ENCODE data around the gene VWA5B1. TPM values are rescaled to one million over a fixed set of nuclear protein-coding genes. Genes with fewer than 3 reads are reported as not detected.

The VWA5B1 gene
- total and polyA plus RNA-seq, 2 of the 4 experiments (the other 2 are of a cell fraction): not detected

GRCh38 chr1:20351911-20352701 lies 61.4 kb downstream of the VWA5B1 start (continued):
- no peak for TF ChIP-seq NFE2L2 (IDR thresholded peaks at IDR 0.05; ENCODE audit: low read depth, low read length)

GRCh38 chr1:20353836-20354235 lies 63.2 kb downstream of the VWA5B1 start:
- H3K23ac ChIP-seq (ENCODE audit: low read depth, low read length): no peak overlapping the region
- CTCF ChIA-PET: no interaction called here
- no peak overlapping the region for H2AFZ ChIP-seq (replicated peaks; ENCODE audit: low read length, poor library complexity)
- H3K4ac ChIP-seq (ENCODE audit: low read depth, low read length): no peak overlapping the region
- peak overlapping the region; percentile 26 for H2AK9ac ChIP-seq (replicated peaks; ENCODE audit: low read depth, low read length, poor library complexity)
- no peaks in the 10 kb centered on the region; the same call in 1 of the 2 replicates for H3K9me1 ChIP-seq (ENCODE audit: insufficient read depth, low read length)
- no peaks in the 10 kb centered on the region for H3K36me3 ChIP-seq (ENCODE audit: control insufficient read depth, insufficient read depth, low read length)
- H3K27me3 ChIP-seq (ENCODE audit: control insufficient read depth, insufficient read depth, low read length): peaks cover 18% of the 10 kb centered on the region
- H2AK5ac ChIP-seq (ENCODE audit: low read depth, low read length): no peak overlapping the region
- dilution Hi-C loops (cut with HindIII; ENCODE audit: low sequenced_read_pairs, unreplicated experiment): no loop called here
- POLR2A ChIA-PET (ENCODE audit: unreplicated experiment): no interaction called here
- H4K5ac ChIP-seq (ENCODE audit: low read depth, low read length): no peak overlapping the region
- no peak overlapping the region for H3K9ac ChIP-seq (ENCODE audit: low read depth, low read length)
- TF ChIP-seq MAZ (IDR thresholded peaks at IDR 0.05; ENCODE audit: borderline replicate concordance, low read depth, low read length) (no peak), NFE2L2 (IDR thresholded peaks at IDR 0.05; ENCODE audit: low read depth, low read length) (no peak), SMC3 (IDR thresholded peaks at IDR 0.05; ENCODE audit: low read depth, low read length) (no peak), RAD21 (IDR thresholded peaks at IDR 0.05; ENCODE audit: low read length) (no peak), CTCF (conservative IDR thresholded peaks at IDR 0.05; ENCODE audit: low read depth, low read length) (no peak), RCOR1 (IDR thresholded peaks at IDR 0.05; ENCODE audit: insufficient replicate concordance, low read length) (no peak)
- H3K4me3 ChIP-seq (ENCODE audit: insufficient read depth, low read depth, low read length): no peak overlapping the region
- ATAC-seq (ENCODE audit: low read depth) (no peak), DNase-seq (no peak)
- WGBS, 2 experiments (ENCODE audit: extremely low coverage in 2 of 2, insufficient read length in 1 of 2): 75% methylated on average over 9 of the region's 17 CpGs; no CpG with 5 or more reads in 1 of the 2 experiments
- no peak overlapping the region for H3K14ac ChIP-seq (replicated peaks; ENCODE audit: low read depth, low read length)
- H3K79me1 ChIP-seq (ENCODE audit: low read depth in 1 of 2, low read length in 2 of 2): no peaks in the 10 kb centered on the region
- no peaks in the 10 kb centered on the region for H3K9me3 ChIP-seq (ENCODE audit: control insufficient read depth, insufficient read depth, low read length)
- no peak overlapping the region for H3K4me2 ChIP-seq (ENCODE audit: low read depth, low read length)
- no peak overlapping the region for H2BK5ac ChIP-seq (ENCODE audit: low read depth, low read length, poor library complexity, severe bottlenecking)
- no peak overlapping the region for H3K56ac ChIP-seq (ENCODE audit: extremely low read depth, insufficient read depth, low read length)
- H3K27ac ChIP-seq (ENCODE audit: insufficient read depth, low read length): no peak overlapping the region
- no peak overlapping the region for H2BK20ac ChIP-seq (ENCODE audit: low read depth, low read length)
- no peak overlapping the region for H4K8ac ChIP-seq (ENCODE audit: low read depth in 2 of 2, low read length in 2 of 2)
- H2BK15ac ChIP-seq (ENCODE audit: low read depth, low read length): no peak overlapping the region
- H3K18ac ChIP-seq (ENCODE audit: low read depth, low read length): no peak overlapping the region
- peaks cover under 1% of the 10 kb centered on the region; the same call in 1 of the 2 replicates for H4K20me1 ChIP-seq (ENCODE audit: insufficient read depth, low read length)
- no TSS peak for BruUV-seq (replicated peaks)
- intact Hi-C loops (cut with micrococcal nuclease): no loop called here
- H4K91ac ChIP-seq (ENCODE audit: insufficient read depth, low read depth, low read length): no peak overlapping the region
- no peak overlapping the region for H2BK120ac ChIP-seq (ENCODE audit: low read depth, low read length)
- H3K4me1 ChIP-seq (ENCODE audit: control insufficient read depth, insufficient read depth, low read length): peaks cover 8% of the 10 kb centered on the region; the same call in 1 of the 2 replicates
- in situ Hi-C loops (cut with MboI; ENCODE audit: low sequenced_read_pairs): no loop called here

All from IMR-90 (cell line).